CD4-positive, alpha-beta T cell (primary cell): Measurements from ENCODE around the gene NAV2. TPM values are rescaled to one million over a fixed set of nuclear protein-coding genes. Genes with fewer than 3 reads are reported as not detected.

Source experiments
- ATAC-seq: fragments of 200-7000 bp; cut with Tn5 transposase; one replicate; pipeline ENCODE4 v1.10.0; 2022; ENCODE audit warnings: mild to moderate bottlenecking; ENCODE audit not compliant: poor library complexity
- CTCF ChIA-PET: fragments of 350-600 bp; sonication (Branson Sonifier 250); formaldehyde crosslinking; loops from one replicate; lab custom pipeline; 2021; ENCODE audit warnings: antibody characterized with exemption, inconsistent platforms; lab: Charles Lee
- POLR2A ChIA-PET: fragments of 350-600 bp; sonication (Branson Sonifier 250); formaldehyde crosslinking; loops from one replicate; lab custom pipeline; 2021; ENCODE audit warnings: antibody characterized with exemption, inconsistent platforms; lab: Charles Lee
- DNase-seq, 14 experiments: peaks; one replicate each; pipeline ENCODE4 v3.0.0-alpha.2; 2013 to 2020; ENCODE audit warnings: mixed read lengths in 2 of 14
- H3K27ac ChIP-seq, 2 donors: one replicate each; pipeline versions ENCODE4 v1.5.1 to v1.7.0; 2013; ENCODE audit warnings: low read length in 2 of 2, low read depth in 1 of 2, mild to moderate bottlenecking in 1 of 2
- H3K27me3 ChIP-seq, 2 experiments: 1 replicate in 1 of 2; 2 replicates in 1 of 2; pipeline versions ENCODE4 v1.6.1 to v1.7.0; 2013; ENCODE audit warnings: low read length in 2 of 2, control low read depth in 1 of 2, mild to moderate bottlenecking in 1 of 2, moderate library complexity in 1 of 2; ENCODE audit not compliant: insufficient read depth in 2 of 2, control insufficient read depth in 1 of 2
- H3K36me3 ChIP-seq: one replicate; pipeline ENCODE4 v1.6.1; 2013; ENCODE audit warnings: low read length, control low read depth; ENCODE audit not compliant: insufficient read depth
- H3K4me1 ChIP-seq: one replicate; pipeline ENCODE4 v1.6.1; 2013; ENCODE audit warnings: low read length, control low read depth; ENCODE audit not compliant: insufficient read depth
- H3K4me3 ChIP-seq: one replicate; pipeline ENCODE4 v1.5.1; 2013; ENCODE audit warnings: mild to moderate bottlenecking, low read length, moderate library complexity
- H3K9me3 ChIP-seq, 2 experiments: 1 replicate in 1 of 2; 2 replicates in 1 of 2; pipeline versions ENCODE4 v1.6.1 to v1.7.0; 2013; ENCODE audit warnings: low read length in 2 of 2, mild to moderate bottlenecking in 2 of 2, control low read depth in 1 of 2, moderate library complexity in 1 of 2; ENCODE audit not compliant: control insufficient read depth in 1 of 2, insufficient read depth in 1 of 2
- H3K27ac Mint-ChIP-seq: one replicate; pipeline ENCODE4 v1.8.0; 2020; ENCODE audit warnings: mixed read lengths
- H3K27me3 Mint-ChIP-seq: one replicate; pipeline ENCODE4 v1.8.0; 2021; ENCODE audit warnings: mixed read lengths
- H3K36me3 Mint-ChIP-seq: one replicate; pipeline ENCODE4 v1.8.0; 2021; ENCODE audit warnings: low read depth, mixed read lengths
- H3K4me1 Mint-ChIP-seq: one replicate; pipeline ENCODE4 v1.8.0; 2021; ENCODE audit warnings: low read depth, mixed read lengths
- H3K4me3 Mint-ChIP-seq: one replicate; pipeline ENCODE4 v1.8.0; 2020; ENCODE audit warnings: mild to moderate bottlenecking, mixed read lengths
- H3K9me3 Mint-ChIP-seq: one replicate; pipeline ENCODE4 v1.8.0; 2020; ENCODE audit warnings: mixed read lengths
- intact Hi-C, 2 experiments: fragments of 100-400 bp; cut with DNase I in 1 of 2; cut with micrococcal nuclease in 1 of 2; formaldehyde crosslinking; loops; one replicate each; pipeline versions ENCODE4 v1.15.1 to v1.9.0; 2023 to 2025; cut with DNase I, micrococcal nuclease
- total RNA-seq, 174 experiments: library from RNA in 2 of 174; stranded (reverse) in 2 of 174; gene quantifications; one replicate each; pipeline ENCODE4 v1.2.3 and lab custom pipeline; 2021 to 2026
- TF ChIP-seq, protein P1 (sequence below): fragments of 200-600 bp; IDR thresholded peaks from one replicate; pipeline ENCODE4 v1.8.0; 2022; ENCODE audit warnings: antibody characterized with exemption, mild to moderate bottlenecking

NAV2 gene
- total RNA-seq, 2 experiments from 2014 or later, result 0.55 to 0.64 TPM

DNA sequence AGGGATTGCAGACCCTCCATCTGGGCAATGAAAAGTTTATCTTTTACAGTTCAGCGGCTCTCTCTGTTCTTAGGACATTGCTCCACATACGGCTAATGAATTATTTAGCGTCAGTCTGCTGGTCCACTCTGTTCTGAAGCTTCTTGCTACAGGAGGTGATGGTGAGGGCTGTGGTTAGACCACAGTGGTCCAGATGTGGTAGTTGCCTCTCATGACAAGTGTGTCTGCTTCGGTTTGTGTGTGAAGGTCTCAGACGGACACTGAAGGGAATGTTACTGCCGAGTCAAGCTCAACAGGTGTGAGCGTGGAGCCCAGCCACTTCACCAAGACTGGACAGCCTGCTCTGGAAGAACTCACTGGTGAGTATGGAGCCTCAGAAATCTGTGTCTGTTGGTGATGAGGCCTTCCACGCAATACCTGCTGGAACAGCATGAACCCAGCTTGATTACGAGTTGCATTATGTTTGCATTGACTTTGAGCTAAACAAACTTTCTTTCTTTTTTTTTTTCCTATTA, 226.8 kb downstream of the NAV2 start:
- no peak overlapping the region for H3K27ac ChIP-seq
- TF ChIP-seq, protein P1, sequence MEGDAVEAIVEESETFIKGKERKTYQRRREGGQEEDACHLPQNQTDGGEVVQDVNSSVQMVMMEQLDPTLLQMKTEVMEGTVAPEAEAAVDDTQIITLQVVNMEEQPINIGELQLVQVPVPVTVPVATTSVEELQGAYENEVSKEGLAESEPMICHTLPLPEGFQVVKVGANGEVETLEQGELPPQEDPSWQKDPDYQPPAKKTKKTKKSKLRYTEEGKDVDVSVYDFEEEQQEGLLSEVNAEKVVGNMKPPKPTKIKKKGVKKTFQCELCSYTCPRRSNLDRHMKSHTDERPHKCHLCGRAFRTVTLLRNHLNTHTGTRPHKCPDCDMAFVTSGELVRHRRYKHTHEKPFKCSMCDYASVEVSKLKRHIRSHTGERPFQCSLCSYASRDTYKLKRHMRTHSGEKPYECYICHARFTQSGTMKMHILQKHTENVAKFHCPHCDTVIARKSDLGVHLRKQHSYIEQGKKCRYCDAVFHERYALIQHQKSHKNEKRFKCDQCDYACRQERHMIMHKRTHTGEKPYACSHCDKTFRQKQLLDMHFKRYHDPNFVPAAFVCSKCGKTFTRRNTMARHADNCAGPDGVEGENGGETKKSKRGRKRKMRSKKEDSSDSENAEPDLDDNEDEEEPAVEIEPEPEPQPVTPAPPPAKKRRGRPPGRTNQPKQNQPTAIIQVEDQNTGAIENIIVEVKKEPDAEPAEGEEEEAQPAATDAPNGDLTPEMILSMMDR, result no peak
- H3K27ac Mint-ChIP-seq, result no peak overlapping the region
- no peaks in the 10 kb centered on the region for H3K9me3 ChIP-seq
- no peaks in the 10 kb centered on the region for H3K27me3 Mint-ChIP-seq
- no peak for ATAC-seq
- CTCF ChIA-PET, result no interaction called here
- intact Hi-C loops, result no loop called here
- no peaks in the 10 kb centered on the region for H3K27me3 ChIP-seq
- H3K36me3 Mint-ChIP-seq, result no peaks in the 10 kb centered on the region
- no peak for DNase-seq
- H3K4me1 Mint-ChIP-seq, result no peaks in the 10 kb centered on the region
- POLR2A ChIA-PET, result no interaction called here
- H3K4me3 ChIP-seq, result no peak overlapping the region
- no peaks in the 10 kb centered on the region for H3K4me1 ChIP-seq
- H3K9me3 Mint-ChIP-seq, result no peaks in the 10 kb centered on the region
- H3K4me3 Mint-ChIP-seq, result no peak overlapping the region
- no peaks in the 10 kb centered on the region for H3K36me3 ChIP-seq

DNA sequence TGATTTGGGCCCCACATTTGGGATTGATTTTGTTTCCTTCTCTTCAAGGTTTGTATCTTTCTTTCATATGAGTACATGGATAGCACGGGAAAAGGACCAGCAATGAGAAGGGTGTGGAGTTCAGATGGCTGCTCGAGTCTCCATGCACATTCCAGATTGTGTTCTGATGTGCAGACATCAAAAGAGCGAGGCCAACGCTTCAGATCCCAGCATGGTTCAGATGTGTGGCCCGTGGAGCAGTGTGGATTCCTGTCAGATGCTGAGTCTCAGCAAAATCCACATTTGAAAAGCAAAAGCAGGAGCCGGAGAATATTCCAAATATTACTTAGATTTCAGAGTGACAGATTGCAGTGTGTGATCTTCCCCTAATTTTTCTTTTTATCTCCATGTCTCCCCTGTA, 228.2 kb downstream of the NAV2 start:
- Mint-ChIP-seq H3K9me3 (no peaks in the 10 kb centered on the region), H3K4me3 (no peak overlapping the region), H3K27ac (no peak overlapping the region), H3K4me1 (no peaks in the 10 kb centered on the region), H3K36me3 (no peaks in the 10 kb centered on the region), H3K27me3 (peaks cover 7% of the 10 kb centered on the region)
- H3K27me3 ChIP-seq, result no peaks in the 10 kb centered on the region
- no peak overlapping the region for H3K27ac ChIP-seq
- DNase-seq (no peak), ATAC-seq (no peak)
- no peak overlapping the region for H3K4me3 ChIP-seq
- H3K4me1 ChIP-seq, result no peaks in the 10 kb centered on the region
- CTCF ChIA-PET, result no interaction called here
- H3K36me3 ChIP-seq, result no peaks in the 10 kb centered on the region
- no peaks in the 10 kb centered on the region for H3K9me3 ChIP-seq
- POLR2A ChIA-PET, result no interaction called here
- TF ChIP-seq, protein P1, result no peak
- intact Hi-C loops, result no loop called here

DNA sequence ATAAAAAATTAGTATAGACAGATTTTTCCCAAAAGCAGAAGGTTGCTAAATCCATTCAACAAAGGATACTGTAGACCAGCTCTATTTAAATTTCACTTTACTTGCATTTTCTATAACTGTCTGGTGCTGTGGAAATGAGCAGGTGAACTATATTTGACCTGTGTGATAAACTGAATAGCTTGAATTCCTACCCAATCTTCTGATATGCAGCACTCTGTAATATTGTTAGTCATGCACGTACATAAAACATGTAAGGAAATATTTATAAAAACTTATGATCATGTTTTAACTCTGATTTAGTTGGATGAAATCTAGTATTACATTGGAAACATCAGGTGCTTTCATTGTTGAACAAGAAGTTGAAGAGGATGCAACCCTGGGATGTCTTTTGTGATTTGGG, 234.0 kb downstream of the NAV2 start:
- H3K4me1 Mint-ChIP-seq, result peaks cover 5% of the 10 kb centered on the region
- no peak for DNase-seq
- intact Hi-C loops, result no loop called here
- Histone ChIP-seq H3K4me1 (no peaks in the 10 kb centered on the region), H3K9me3 (no peaks in the 10 kb centered on the region), H3K27me3 (no peaks in the 10 kb centered on the region), H3K36me3 (no peaks in the 10 kb centered on the region), H3K27ac (no peak overlapping the region), H3K4me3 (no peak overlapping the region)
- H3K27me3 Mint-ChIP-seq, result peaks cover 23% of the 10 kb centered on the region
- no peak overlapping the region for H3K4me3 Mint-ChIP-seq
- TF ChIP-seq, protein P1, result no peak
- ChIA-PET CTCF (no interaction called here), POLR2A (no interaction called here)
- no peaks in the 10 kb centered on the region for H3K9me3 Mint-ChIP-seq
- no peak overlapping the region for H3K27ac Mint-ChIP-seq
- H3K36me3 Mint-ChIP-seq, result no peaks in the 10 kb centered on the region
- ATAC-seq, result no peak
